CD4-positive, alpha-beta T cell treated with Interleukin-6 for 4 hours (primary cell): ENCODE results near the gene C10orf90.

Experiments used
- DNase-seq: peaks from one replicate; pipeline ENCODE4 v3.0.0-alpha.2; 2020; ENCODE audit warnings: mixed read lengths

C10orf90 gene

GRCh38 chr10:126458466-126458865 lies 212.0 kb downstream of the C10orf90 start:
- DNase-seq: no peak

GRCh38 chr10:126456632-126457031 lies 213.9 kb downstream of the C10orf90 start:
- DNase-seq: no peak

GRCh38 chr10:126455766-126456405 lies 214.6 kb downstream of the C10orf90 start:
- no peak for DNase-seq

GRCh38 chr10:126455036-126455765 lies 215.3 kb downstream of the C10orf90 start:
- DNase-seq: no peak

GRCh38 chr10:126454045-126454751 lies 216.3 kb downstream of the C10orf90 start:
- no peak for DNase-seq

- DNase-seq: no peak
These were observed 218.2 kb downstream of the C10orf90 start for GRCh38 chr10:126452245-126452644.

GRCh38 chr10:126448091-126448490 lies 222.4 kb downstream of the C10orf90 start:
- DNase-seq: no peak

- DNase-seq: no peak
These were observed 230.6 kb downstream of the C10orf90 start for GRCh38 chr10:126439942-126440341.

GRCh38 chr10:126438407-126438783 lies 232.1 kb downstream of the C10orf90 start:
- DNase-seq: no peak

GRCh38 chr10:126437635-126438406 lies 232.7 kb downstream of the C10orf90 start:
- no peak for DNase-seq

GRCh38 chr10:126434235-126434634 lies 236.3 kb downstream of the C10orf90 start:
- no peak for DNase-seq

- peak; percentile 10 for DNase-seq
These were observed 237.1 kb downstream of the C10orf90 start for GRCh38 chr10:126433351-126433750.

GRCh38 chr10:126432507-126432906 lies 238.0 kb downstream of the C10orf90 start:
- no peak for DNase-seq

- no peak for DNase-seq
These were observed 238.7 kb downstream of the C10orf90 start for GRCh38 chr10:126431816-126432215.

- no peak for DNase-seq
These were observed 240.0 kb downstream of the C10orf90 start for GRCh38 chr10:126430512-126430911.

GRCh38 chr10:126429275-126429674 lies 241.2 kb downstream of the C10orf90 start:
- DNase-seq: no peak

GRCh38 chr10:126425489-126426065 lies 244.9 kb downstream of the C10orf90 start:
- no peak for DNase-seq

GRCh38 chr10:126425032-126425431 lies 245.5 kb downstream of the C10orf90 start:
- DNase-seq: no peak

- DNase-seq: no peak
These were observed 246.6 kb downstream of the C10orf90 start for GRCh38 chr10:126423732-126424491.

GRCh38 chr10:126422567-126422966 lies 247.9 kb downstream of the C10orf90 start:
- DNase-seq: no peak

- no peak for DNase-seq
These were observed 248.7 kb downstream of the C10orf90 start for GRCh38 chr10:126421756-126422256.
